Upper lobe of left lung (tissue), 6 donors: Measurements from ENCODE around the gene ITPR1. TPM values are rescaled to one million over a fixed set of nuclear protein-coding genes. Genes with fewer than 3 reads are reported as not detected.
A peak's percentile ranks its signal among the peaks of the same experiment; 100 is the strongest.
"Not testable (repeated sequence)": the region's sequence is repeated elsewhere in the genome, so short reads cannot be mapped to it uniquely, and the experiment has no call there.

Experiments
- ATAC-seq, 2 donors: fragments of 200-7000 bp; cut with Tn5 transposase; one replicate each; pipeline ENCODE4 v1.9.1; 2022; ENCODE audit warnings: mild to moderate bottlenecking in 2 of 2, moderate library complexity in 2 of 2; ENCODE audit not compliant: low FRiP score in 2 of 2
- DNase-seq, 2 donors: peaks; one replicate each; pipeline ENCODE4 v3.0.0-alpha.2; 2019 to 2020
- H3K27ac ChIP-seq, 4 donors: fragments of 200-600 bp; sonication (generic); one replicate each; pipeline ENCODE4 v1.5.1; 2016 to 2019
- H3K27me3 ChIP-seq, 4 donors: fragments of 200-600 bp; sonication (generic); one replicate each; pipeline ENCODE4 v1.5.1; 2017 to 2019
- H3K36me3 ChIP-seq, 4 donors: fragments of 200-600 bp; sonication (generic); one replicate each; pipeline ENCODE4 v1.5.1; 2016 to 2019
- H3K4me1 ChIP-seq, 4 donors: fragments of 200-600 bp; sonication (generic); one replicate each; pipeline ENCODE4 v1.5.1; 2018 to 2019
- H3K4me3 ChIP-seq, 4 donors: fragments of 200-600 bp; sonication (generic); one replicate each; pipeline ENCODE4 v1.5.1; 2017 to 2019; ENCODE audit warnings: mild to moderate bottlenecking in 2 of 4, moderate library complexity in 1 of 4
- H3K9me3 ChIP-seq, 4 donors: fragments of 200-600 bp; sonication (generic); one replicate each; pipeline ENCODE4 v1.5.1; 2018 to 2019
- EP300 ChIP-seq, 4 donors: sonication (generic); formaldehyde crosslinking; IDR thresholded peaks; one replicate each; pipeline ENCODE4 v1.5.1; 2017; ENCODE audit warnings: antibody characterized with exemption in 4 of 4, control low read depth in 2 of 4
- POLR2A ChIP-seq, 4 donors: fragments of 450-650 bp; IDR thresholded peaks; one replicate each; pipeline ENCODE4 v1.5.1; 2016 to 2017; ENCODE audit warnings: antibody characterized with exemption in 4 of 4, mild to moderate bottlenecking in 2 of 4
- POLR2AphosphoS5 ChIP-seq, 2 donors: sonication (generic); formaldehyde crosslinking; IDR thresholded peaks; one replicate each; pipeline ENCODE4 v1.5.1; 2017; ENCODE audit warnings: antibody characterized with exemption in 2 of 2
- WGBS, 2 donors: methylation state at CpG; one replicate each; pipeline ENCODE4 v1.1.5; 2017 to 2018; 5-methylcytosine and 5-hydroxymethylcytosine counted together
- total RNA-seq, 6 donors: library from RNA; depleted of rRNA in 4 of 6; stranded (reverse); fragments of >200 nt in 4 of 6; gene quantifications; one replicate each; pipeline versions ENCODE4 v1.1.0 to v1.2.1, GENCODE V29; 2016 to 2021
- TF ChIP-seq, protein P1 (sequence below), 6 experiments: fragments of 450-650 bp in 4 of 6; fragments of 200-600 bp in 2 of 6; sonication (generic) in 2 of 6; IDR thresholded peaks; one replicate each; pipeline ENCODE4 v1.5.1; 2016 to 2019; ENCODE audit warnings: antibody characterized with exemption in 6 of 6
- donor health status: DM: no; HTN: no; CAD: no; lungs with moderate emphysema.
- donor health status: DM: no; HTN: yes; CAD: no; lungs with severe emphysema.

Gene ITPR1
- total RNA-seq, 6 donors from 2014 or later: 55.5 to 136 (median 66.2) TPM

DNA sequence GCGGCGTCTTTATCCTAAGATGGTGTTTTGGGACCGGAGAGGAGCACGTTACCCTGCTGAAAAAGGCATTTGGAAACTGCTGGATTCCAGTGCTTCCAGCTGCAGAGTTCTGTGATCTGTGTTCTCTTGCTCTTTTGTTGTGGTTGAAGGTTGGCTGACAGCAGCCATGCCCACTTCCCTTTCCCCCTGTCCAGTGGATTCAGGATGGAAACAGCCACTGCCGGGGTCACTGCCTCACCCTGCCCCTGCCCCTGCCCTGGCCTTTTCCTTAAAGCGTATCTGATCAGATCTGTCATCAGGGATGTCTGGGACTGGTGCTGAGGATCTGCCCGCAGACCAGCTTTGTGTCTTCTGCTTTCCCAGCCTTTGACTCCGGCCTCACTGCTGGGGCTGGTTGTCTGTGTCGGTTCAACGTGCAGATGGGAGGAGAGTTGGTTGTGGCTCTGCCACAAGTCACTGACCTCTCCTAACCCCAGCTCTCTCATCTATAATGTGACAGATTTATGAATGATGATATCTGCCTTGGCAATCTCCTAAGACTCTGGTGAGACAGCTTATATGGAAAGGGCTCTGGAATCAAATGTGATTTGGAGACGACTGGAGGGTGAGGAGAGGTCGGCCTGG is 266.7 kb downstream of the ITPR1 start:
- H3K4me3 ChIP-seq: no peak overlapping the region
- H3K27ac ChIP-seq: peak overlapping the region in 1 of 4 donors; percentile 60
- ATAC-seq: peak in 1 of 2 donors; percentile 17
- DNase-seq: no peak
- peaks cover 6 to 13% (median 9%) of the 10 kb centered on the region in 4 donors for H3K4me1 ChIP-seq
- WGBS, 2 donors: 52 to 53% methylated on average over 12 of the region's 12 CpGs
- no peaks in the 10 kb centered on the region for H3K27me3 ChIP-seq
- no peaks in the 10 kb centered on the region for H3K9me3 ChIP-seq
- no peak for TF ChIP-seq POLR2AphosphoS5 (IDR thresholded peaks at IDR 0.05)
- TF ChIP-seq EP300 (IDR thresholded peaks at IDR 0.05): no peak
- no peak for TF ChIP-seq POLR2A (IDR thresholded peaks at IDR 0.05)
- TF ChIP-seq, protein P1, sequence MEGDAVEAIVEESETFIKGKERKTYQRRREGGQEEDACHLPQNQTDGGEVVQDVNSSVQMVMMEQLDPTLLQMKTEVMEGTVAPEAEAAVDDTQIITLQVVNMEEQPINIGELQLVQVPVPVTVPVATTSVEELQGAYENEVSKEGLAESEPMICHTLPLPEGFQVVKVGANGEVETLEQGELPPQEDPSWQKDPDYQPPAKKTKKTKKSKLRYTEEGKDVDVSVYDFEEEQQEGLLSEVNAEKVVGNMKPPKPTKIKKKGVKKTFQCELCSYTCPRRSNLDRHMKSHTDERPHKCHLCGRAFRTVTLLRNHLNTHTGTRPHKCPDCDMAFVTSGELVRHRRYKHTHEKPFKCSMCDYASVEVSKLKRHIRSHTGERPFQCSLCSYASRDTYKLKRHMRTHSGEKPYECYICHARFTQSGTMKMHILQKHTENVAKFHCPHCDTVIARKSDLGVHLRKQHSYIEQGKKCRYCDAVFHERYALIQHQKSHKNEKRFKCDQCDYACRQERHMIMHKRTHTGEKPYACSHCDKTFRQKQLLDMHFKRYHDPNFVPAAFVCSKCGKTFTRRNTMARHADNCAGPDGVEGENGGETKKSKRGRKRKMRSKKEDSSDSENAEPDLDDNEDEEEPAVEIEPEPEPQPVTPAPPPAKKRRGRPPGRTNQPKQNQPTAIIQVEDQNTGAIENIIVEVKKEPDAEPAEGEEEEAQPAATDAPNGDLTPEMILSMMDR (IDR thresholded peaks at IDR 0.05): no peak
- H3K36me3 ChIP-seq: no peaks in the 10 kb centered on the region

DNA sequence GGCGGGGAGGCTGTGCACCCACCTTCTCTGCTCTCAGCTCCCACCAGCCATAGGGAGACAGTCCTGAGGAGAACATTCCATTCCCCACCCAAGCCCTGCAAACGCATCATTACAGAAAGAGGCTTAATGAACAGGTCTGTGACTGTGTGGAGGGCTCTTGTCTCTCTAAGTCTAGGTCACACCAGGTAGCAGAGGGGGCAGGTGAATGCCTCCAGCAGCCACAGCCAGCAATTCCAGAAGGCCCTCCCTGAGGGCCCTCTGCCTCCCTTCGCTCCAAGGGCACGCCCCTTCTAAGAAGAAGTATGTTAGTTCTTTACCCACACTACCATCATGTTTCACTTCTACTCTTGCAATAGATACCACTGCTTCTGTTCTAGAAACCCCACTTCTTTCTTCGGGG is 268.6 kb downstream of the ITPR1 start:
- no peaks in the 10 kb centered on the region for H3K27me3 ChIP-seq
- 83 to 86% methylated on average over 5 of the region's 5 CpGs for WGBS, 2 donors
- DNase-seq (peak in 1 of 2 donors; percentile 54), ATAC-seq (peak in 1 of 2 donors; percentile 76)
- no peak for TF ChIP-seq EP300 (IDR thresholded peaks at IDR 0.05)
- no peak for TF ChIP-seq POLR2A (IDR thresholded peaks at IDR 0.05)
- TF ChIP-seq POLR2AphosphoS5 (IDR thresholded peaks at IDR 0.05): no peak
- TF ChIP-seq, protein P1 (IDR thresholded peaks at IDR 0.05): no peak
- H3K4me3 ChIP-seq: no peak overlapping the region
- H3K4me1 ChIP-seq: peaks cover 6 to 13% (median 9%) of the 10 kb centered on the region in 4 donors
- peaks cover 0 to 2% (median 0%) of the 10 kb centered on the region in 4 donors for H3K36me3 ChIP-seq
- H3K9me3 ChIP-seq: peaks cover 0 to 4% (median 0%) of the 10 kb centered on the region in 4 donors
- peak overlapping the region in 1 of 4 donors; percentile 19 for H3K27ac ChIP-seq

DNA sequence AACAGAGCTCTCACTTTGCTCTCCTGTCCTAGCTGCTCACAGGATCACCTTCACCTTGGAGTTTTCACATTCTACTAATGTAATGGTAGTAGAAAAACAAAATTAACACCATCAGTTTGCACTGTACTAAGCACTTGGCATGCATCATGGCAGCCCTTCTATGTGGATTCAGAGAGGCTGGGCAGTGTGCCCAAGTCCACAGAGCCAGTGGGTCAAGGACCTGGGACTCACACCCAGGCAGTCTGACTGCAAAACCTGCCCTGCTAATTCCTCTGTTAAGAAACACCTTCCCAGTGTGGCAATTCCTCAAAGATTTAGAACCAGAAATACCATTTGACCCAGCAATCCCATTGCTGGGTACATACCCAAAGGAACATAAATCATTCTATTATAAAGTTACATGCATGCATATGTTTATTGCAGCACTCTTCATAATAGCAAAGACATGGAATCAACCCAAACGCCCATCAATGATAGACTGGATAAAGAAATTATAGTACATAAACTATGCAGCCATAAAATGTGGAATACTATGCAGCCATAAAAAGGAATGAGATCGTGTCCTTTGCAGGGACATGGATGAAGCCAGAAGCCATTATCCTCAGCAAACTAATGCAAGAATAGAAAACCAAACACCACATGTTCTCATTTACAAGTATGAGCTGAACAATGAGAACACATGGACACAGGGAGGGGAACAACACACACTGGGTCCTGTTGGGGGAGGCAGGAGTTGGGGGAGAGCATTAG is 269.5 kb downstream of the ITPR1 start:
- ATAC-seq (peak; percentile 57 to 80), DNase-seq (peak in 1 of 2 donors; percentile 90)
- WGBS, 2 donors: 82 to 87% methylated on average over 2 of the region's 2 CpGs
- peaks cover 6 to 14% (median 9%) of the 10 kb centered on the region in 4 donors for H3K4me1 ChIP-seq
- H3K27ac ChIP-seq, H3K36me3 ChIP-seq, H3K9me3 ChIP-seq, H3K4me3 ChIP-seq, H3K27me3 ChIP-seq: not testable (repeated sequence)

DNA sequence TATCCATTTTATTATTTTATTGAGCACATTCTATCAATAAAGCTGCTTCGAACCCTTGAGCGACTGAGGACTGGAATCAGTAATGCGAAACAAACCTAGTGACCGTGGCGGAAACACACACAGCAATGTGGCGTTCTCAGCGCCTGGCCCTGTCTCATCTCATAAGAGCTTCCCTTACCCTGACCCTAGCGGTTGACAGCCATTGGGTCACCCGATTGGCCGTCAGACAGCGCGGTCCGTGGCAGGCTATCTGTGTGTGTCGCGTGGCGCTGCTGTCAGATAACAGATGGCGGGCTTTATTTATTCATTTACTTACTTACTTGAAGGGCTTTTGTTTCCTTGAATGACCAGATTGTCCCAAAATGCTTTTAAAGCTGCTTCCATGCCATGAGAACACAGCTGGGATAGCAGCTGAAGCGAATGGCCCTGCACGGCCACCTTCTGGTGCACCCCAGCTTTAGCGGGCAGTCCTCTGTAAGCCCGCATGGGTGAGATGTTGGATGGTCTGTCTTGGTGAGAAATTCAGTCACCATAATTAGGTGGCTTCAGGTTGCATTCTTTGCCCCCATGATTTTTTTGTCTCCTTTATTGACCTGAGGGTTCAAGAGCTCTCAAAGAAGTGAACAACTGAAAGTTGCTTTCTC is 270.6 kb downstream of the ITPR1 start:
- no peak for TF ChIP-seq POLR2A (IDR thresholded peaks at IDR 0.05)
- TF ChIP-seq EP300 (IDR thresholded peaks at IDR 0.05): no peak
- TF ChIP-seq, protein P1 (IDR thresholded peaks at IDR 0.05): no peak
- no peak for TF ChIP-seq POLR2AphosphoS5 (IDR thresholded peaks at IDR 0.05)
- no peak overlapping the region for H3K4me3 ChIP-seq
- H3K36me3 ChIP-seq: peaks cover 0 to 8% (median 2%) of the 10 kb centered on the region in 4 donors
- no peaks in the 10 kb centered on the region for H3K27me3 ChIP-seq
- H3K4me1 ChIP-seq: peaks cover 6 to 14% (median 9%) of the 10 kb centered on the region in 4 donors
- H3K9me3 ChIP-seq: peaks cover 0 to 4% (median 0%) of the 10 kb centered on the region in 4 donors
- ATAC-seq (no peak), DNase-seq (peak in 1 of 2 donors; percentile 50)
- WGBS, 2 donors: 98 to 99% methylated on average over 21 of the region's 21 CpGs
- H3K27ac ChIP-seq: no peak overlapping the region

DNA sequence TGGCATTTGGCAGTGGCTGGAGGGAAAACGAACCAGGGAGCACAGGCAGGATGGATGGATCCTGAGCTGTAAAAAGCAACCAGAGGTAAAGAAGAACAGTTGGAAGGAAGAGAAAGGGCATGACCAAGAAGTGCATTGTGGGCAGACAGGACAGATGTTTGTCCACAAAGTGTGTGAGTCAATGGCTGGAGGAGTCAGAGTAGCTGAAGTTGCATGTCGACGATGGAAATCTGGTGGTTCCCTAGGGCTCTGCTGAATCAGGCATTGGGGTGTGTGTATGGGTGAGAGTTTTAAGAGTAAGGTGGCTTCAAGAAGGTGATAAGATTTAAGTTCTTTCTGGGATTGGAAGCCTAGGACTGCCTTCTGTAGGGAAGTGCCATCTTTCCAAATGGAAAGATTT is 272.1 kb downstream of the ITPR1 start:
- TF ChIP-seq POLR2AphosphoS5 (IDR thresholded peaks at IDR 0.05): no peak
- TF ChIP-seq EP300 (IDR thresholded peaks at IDR 0.05): no peak
- no peak for TF ChIP-seq POLR2A (IDR thresholded peaks at IDR 0.05)
- TF ChIP-seq, protein P1 (IDR thresholded peaks at IDR 0.05): no peak
- Histone ChIP-seq H3K4me3 (no peak overlapping the region), H3K9me3 (peaks cover 0 to 4% (median 0%) of the 10 kb centered on the region in 4 donors), H3K27me3 (no peaks in the 10 kb centered on the region), H3K4me1 (peaks cover 0 to 4% (median 0%) of the 10 kb centered on the region in 4 donors), H3K36me3 (peaks cover 0 to 14% (median 2%) of the 10 kb centered on the region in 4 donors), H3K27ac (no peak overlapping the region)
- WGBS, 2 donors: 90 to 100% methylated on average over 3 of the region's 3 CpGs
- no peak for DNase-seq
- ATAC-seq: no peak
